IMR-90 (cell line): ENCODE results near the gene SCFD2. TPM values are rescaled to one million over a fixed set of nuclear protein-coding genes. Genes with fewer than 3 reads are reported as not detected.

Experiments used
- ATAC-seq: fragments of 200-7000 bp; cut with Tn5 transposase; 2 replicates; pipeline ENCODE4 v1.9.1; 2020; ENCODE audit warnings: low read depth, mild to moderate bottlenecking, moderate library complexity
- BruUV-seq: library from RNA; stranded (reverse); fragments of 400-500 nt; replicated peaks from 2 replicates; lab custom pipeline; 2021; lab: Mats Ljungman, UMichigan
- CTCF ChIA-PET: fragments of 300-600 bp; formaldehyde crosslinking; extraction: SDS; loops from one replicate; lab custom pipeline; 2021; ENCODE audit warnings: antibody characterized with exemption; lab: Yijun Ruan, JAX
- POLR2A ChIA-PET: fragments of 300-600 bp; sonication (Branson Sonifier 250); formaldehyde crosslinking; loops from one replicate; lab custom pipeline; 2022; ENCODE audit warnings: antibody characterized with exemption; ENCODE audit not compliant: unreplicated experiment; lab: Charles Lee
- DNase-seq: peaks from one replicate; pipeline ENCODE4 v3.0.0; 2013
- H2AFZ ChIP-seq: replicated peaks from 2 replicates; pipeline ENCODE3; 2013; ENCODE audit warnings: low read length, mild to moderate bottlenecking; ENCODE audit not compliant: poor library complexity
- H2AK5ac ChIP-seq: 2 replicates; pipeline ENCODE4 v1.6.1; 2013; ENCODE audit warnings: low read depth, low read length, inconsistent platforms
- H2AK9ac ChIP-seq: replicated peaks from 2 replicates; pipeline ENCODE3; 2013; ENCODE audit warnings: mild to moderate bottlenecking, low read depth, low read length, moderate library complexity; ENCODE audit not compliant: poor library complexity
- H2BK120ac ChIP-seq: 2 replicates; pipeline ENCODE4 v1.6.1; 2013; ENCODE audit warnings: low read depth, low read length, inconsistent platforms
- H2BK15ac ChIP-seq: 3 replicates; pipeline ENCODE4 v1.6.1; 2013; ENCODE audit warnings: low read depth, low read length, inconsistent platforms
- H2BK20ac ChIP-seq: 2 replicates; pipeline ENCODE4 v1.6.1; 2013; ENCODE audit warnings: low read depth, mild to moderate bottlenecking, inconsistent platforms, low read length, moderate library complexity
- H2BK5ac ChIP-seq: 2 replicates; pipeline ENCODE4 v1.6.1; 2013; ENCODE audit warnings: mild to moderate bottlenecking, low read depth, low read length, inconsistent platforms; ENCODE audit not compliant: poor library complexity, severe bottlenecking
- H3K14ac ChIP-seq: replicated peaks from 2 replicates; pipeline ENCODE4 v1.6.1; 2013; ENCODE audit warnings: low read depth, low read length, inconsistent platforms
- H3K18ac ChIP-seq: 2 replicates; pipeline ENCODE4 v1.6.1; 2013; ENCODE audit warnings: low read depth, low read length, control low read depth
- H3K23ac ChIP-seq: 2 replicates; pipeline ENCODE4 v1.6.1; 2013; ENCODE audit warnings: low read depth, low read length, inconsistent platforms
- H3K27ac ChIP-seq: 2 replicates; pipeline ENCODE4 v1.5.1; 2013; ENCODE audit warnings: mild to moderate bottlenecking, control low read depth, low read length; ENCODE audit not compliant: insufficient read depth
- H3K27me3 ChIP-seq: 2 replicates; pipeline ENCODE4 v1.6.1; 2013; ENCODE audit warnings: low read length; ENCODE audit not compliant: control insufficient read depth, insufficient read depth
- H3K36me3 ChIP-seq: 2 replicates; pipeline ENCODE4 v1.6.1; 2013; ENCODE audit warnings: low read length, mixed read lengths; ENCODE audit not compliant: control insufficient read depth, insufficient read depth
- H3K4ac ChIP-seq: 2 replicates; pipeline ENCODE4 v1.6.1; 2013; ENCODE audit warnings: low read depth, low read length, inconsistent platforms
- H3K4me1 ChIP-seq: 2 replicates; pipeline ENCODE4 v1.6.1; 2013; ENCODE audit warnings: low read length, mixed read lengths; ENCODE audit not compliant: control insufficient read depth, insufficient read depth
- H3K4me2 ChIP-seq: 2 replicates; pipeline ENCODE4 v1.6.1; 2013; ENCODE audit warnings: low read depth, mild to moderate bottlenecking, control low read depth, low read length, moderate library complexity
- H3K4me3 ChIP-seq: 2 replicates; pipeline ENCODE4 v1.5.1; 2013; ENCODE audit warnings: low read depth, mild to moderate bottlenecking, control low read depth, low read length, moderate library complexity; ENCODE audit not compliant: insufficient read depth
- H3K56ac ChIP-seq: 2 replicates; pipeline ENCODE4 v1.6.1; 2013; ENCODE audit warnings: low read length, inconsistent platforms; ENCODE audit not compliant: insufficient read depth; ENCODE audit errors: extremely low read depth
- H3K79me1 ChIP-seq, 2 experiments: 2 replicates each; pipeline ENCODE4 v1.6.1; 2013; ENCODE audit warnings: low read length in 2 of 2, inconsistent platforms in 1 of 2, low read depth in 1 of 2
- H3K9ac ChIP-seq: 2 replicates; pipeline ENCODE4 v1.6.1; 2013; ENCODE audit warnings: low read depth, low read length, control low read depth
- H3K9me1 ChIP-seq: 2 replicates; pipeline ENCODE4 v1.6.1; 2013; ENCODE audit warnings: low read length, inconsistent platforms; ENCODE audit not compliant: insufficient read depth
- H3K9me3 ChIP-seq: 2 replicates; pipeline ENCODE4 v1.6.1; 2013; ENCODE audit warnings: low read length; ENCODE audit not compliant: control insufficient read depth, insufficient read depth
- H4K20me1 ChIP-seq: 2 replicates; pipeline ENCODE4 v1.6.1; 2013; ENCODE audit warnings: low read length, inconsistent platforms; ENCODE audit not compliant: insufficient read depth
- H4K5ac ChIP-seq: 2 replicates; pipeline ENCODE4 v1.6.1; 2013; ENCODE audit warnings: mild to moderate bottlenecking, low read depth, low read length, control low read depth
- H4K8ac ChIP-seq, 2 experiments: 2 replicates each; pipeline ENCODE4 v1.6.1; 2013; ENCODE audit warnings: low read depth in 2 of 2, low read length in 2 of 2, control low read depth in 1 of 2, inconsistent platforms in 1 of 2
- H4K91ac ChIP-seq: 2 replicates; pipeline ENCODE4 v1.6.1; 2013; ENCODE audit warnings: low read depth, low read length, inconsistent platforms; ENCODE audit not compliant: insufficient read depth
- BHLHE40 ChIP-seq: fragments of 150-350 bp; IDR thresholded peaks from 2 replicates; pipeline ENCODE4 v1.6.1; 2016; ENCODE audit warnings: mild to moderate bottlenecking, low read depth, low read length
- CTCF ChIP-seq: conservative IDR thresholded peaks from 2 replicates; pipeline ENCODE4 v1.5.1; 2012; ENCODE audit warnings: mild to moderate bottlenecking, low read depth, low read length, improper control_type of control experiment
- MAZ ChIP-seq: IDR thresholded peaks from 2 replicates; pipeline ENCODE4 v1.6.1; 2012; ENCODE audit warnings: low read depth, mild to moderate bottlenecking, low read length, improper control_type of control experiment, moderate library complexity, borderline replicate concordance
- MXI1 ChIP-seq: IDR thresholded peaks from 2 replicates; pipeline ENCODE4 v1.6.1; 2012; ENCODE audit warnings: low read depth, mild to moderate bottlenecking, low read length, moderate library complexity, borderline replicate concordance
- POLR2A ChIP-seq: IDR thresholded peaks from 2 replicates; pipeline ENCODE4 v1.6.1; 2012; ENCODE audit warnings: mild to moderate bottlenecking, low read depth, low read length
- RCOR1 ChIP-seq: IDR thresholded peaks from 2 replicates; pipeline ENCODE4 v1.6.1; 2012; ENCODE audit warnings: mild to moderate bottlenecking, low read length, improper control_type of control experiment; ENCODE audit not compliant: insufficient replicate concordance
- RFX5 ChIP-seq: IDR thresholded peaks from 2 replicates; pipeline ENCODE4 v1.8.0; 2012; ENCODE audit warnings: low read depth, mild to moderate bottlenecking, low read length, moderate library complexity
- SMC3 ChIP-seq: fragments of 150-350 bp; IDR thresholded peaks from 2 replicates; pipeline ENCODE4 v1.6.1; 2016; ENCODE audit warnings: low read depth, mild to moderate bottlenecking, antibody characterized with exemption, low read length, moderate library complexity
- USF2 ChIP-seq: fragments of 150-350 bp; IDR thresholded peaks from 2 replicates; pipeline ENCODE4 v1.6.1; 2017; ENCODE audit warnings: mild to moderate bottlenecking, antibody characterized with exemption, low read length, low read depth
- WGBS, 2 experiments: methylation state at CpG; one replicate each; pipeline versions ENCODE4 v1.1.5 to v1.1.7; 2013; ENCODE audit warnings: missing lambda C conversion rate in 2 of 2; ENCODE audit not compliant: insufficient read length in 1 of 2; ENCODE audit errors: extremely low coverage in 2 of 2; 5-methylcytosine and 5-hydroxymethylcytosine counted together
- dilution Hi-C: fragments of 300-500 bp; cut with HindIII; formaldehyde crosslinking; loops from one replicate; pipeline ENCODE4 v1.14.3; 2018; ENCODE audit warnings: low sequenced_read_pairs; ENCODE audit not compliant: unreplicated experiment
- in situ Hi-C: fragments of 300-500 bp; cut with MboI; formaldehyde crosslinking; loops from 3 replicates; pipeline ENCODE4 v1.14.3; 2019; ENCODE audit warnings: low sequenced_read_pairs, inconsistent platforms, mixed read lengths
- intact Hi-C: fragments of 100-400 bp; cut with micrococcal nuclease; formaldehyde crosslinking; loops from 2 replicates; pipeline ENCODE4 v1.10.0; 2022
- polyA plus RNA-seq, 3 experiments: library from polyadenylated mRNA; depleted of rRNA; stranded (reverse); fragments of >200 nt; gene quantifications; 2 replicates each; pipeline ENCODE4 v1.2.3, GENCODE V29; 2012; ENCODE audit warnings: low replicate concordance in 1 of 3
- total RNA-seq: library from RNA; depleted of rRNA; stranded (reverse); fragments of >200 nt; gene quantifications from 2 replicates; pipeline ENCODE4 v1.2.3, GENCODE V29; 2012

SCFD2 gene
- total and polyA plus RNA-seq, 2 of the 4 experiments (the other 2 are of a cell fraction) = 18.9 to 62.4 TPM

GRCh38 chr4:53377319-53378170, 11.7 kb upstream of the SCFD2 start, which contains the start of gene FIP1L1:
FIP1L1 (plus strand) TSS chr4:53377641; CDS start chr4:53377839, 198 bp downstream.
- 1% methylated on average over 31 of the region's 85 CpGs; no CpG with 5 or more reads in 1 of the 2 experiments for WGBS, 2 experiments
- Histone ChIP-seq H3K9me1 (no peaks in the 10 kb centered on the region), H3K56ac (peak within 1 kb of the TSS; percentile 80), H2BK5ac (peak within 1 kb of the TSS; percentile 87), H3K9me3 (no peaks in the 10 kb centered on the region), H2AK5ac (peak within 1 kb of the TSS; percentile 35; the same call in 1 of the 2 replicates), H3K27ac (peak within 1 kb of the TSS; percentile 95), H2AK9ac (peak within 1 kb of the TSS; percentile 93), H3K23ac (peak within 1 kb of the TSS; percentile 90), H4K8ac (peak within 1 kb of the TSS; percentile 62 to 90), H3K9ac (peak within 1 kb of the TSS; percentile 93), H3K4ac (peak within 1 kb of the TSS; percentile 91), H4K20me1 (peaks cover 6% of the 10 kb centered on the region; the same call in 1 of the 2 replicates), H3K4me1 (no peaks in the 10 kb centered on the region; the same call in 1 of the 2 replicates), H3K79me1 (peaks cover 12 to 31% of the 10 kb centered on the region in 2 experiments; a peak in 3 of 4 replicates), H2BK120ac (peak within 1 kb of the TSS; percentile 77), H3K14ac (peak within 1 kb of the TSS; percentile 95), H3K18ac (peak within 1 kb of the TSS; percentile 53), H4K5ac (peak within 1 kb of the TSS; percentile 96), H2AFZ (peak within 1 kb of the TSS; percentile 97), H2BK15ac (no peak within 1 kb of the TSS; the same call in 2 of the 3 replicates), H3K4me2 (peak within 1 kb of the TSS; percentile 72), H3K36me3 (no peaks in the 10 kb centered on the region; the same call in 1 of the 2 replicates), H3K4me3 (peak within 1 kb of the TSS; percentile 93), H2BK20ac (peak within 1 kb of the TSS; percentile 62; the same call in 1 of the 2 replicates), H3K27me3 (no peaks in the 10 kb centered on the region), H4K91ac (peak within 1 kb of the TSS; percentile 79)
- DNase-seq (peak; percentile 87), ATAC-seq (peak; percentile 96)
- in situ Hi-C loops (loop anchor here (10.0 kb wide), 2 partner anchors 353 to 1003 kb away; no protein-coding TSS in a partner anchor), intact Hi-C loops (loop anchor here (1.0 to 10.0 kb wide), 3 partner anchors 180 to 850 kb away; partner anchors contain the start of gene PDGFRA), dilution Hi-C loops (no loop called here)
- POLR2A ChIA-PET = interaction anchor here (1.0 kb wide), 2 partner anchors 12 to 57 kb away, joined by 3 read pairs; partner anchors contain the start of gene SCFD2
- CTCF ChIA-PET = interaction anchor here (0.6 kb wide), 1 partner anchor 140 kb away, joined by 3 read pairs; no protein-coding TSS in a partner anchor
- BruUV-seq = TSS peak; percentile 47
- TF ChIP-seq POLR2A (peak; percentile 74), RCOR1 (no peak), MAZ (peak; percentile 26; the same call in 1 of the 2 replicates), SMC3 (peak; percentile 7; the same call in 1 of the 2 replicates), RFX5 (no peak), USF2 (peak; percentile 42; the same call in 1 of the 2 replicates), BHLHE40 (no peak), MXI1 (peak; percentile 91), CTCF (no peak)
